Renal cortex interstitium (tissue), 11 donors: Measurements from ENCODE around the gene SAP30L. TPM values are rescaled to one million over a fixed set of nuclear protein-coding genes. Genes with fewer than 3 reads are reported as not detected.

ENCODE experiments used
- DNase-seq, 11 donors: peaks; one replicate each; pipeline ENCODE4 v3.0.0-alpha.2; 2013; ENCODE audit warnings: low read depth in 9 of 11, low spot score in 4 of 11; ENCODE audit errors: extremely low read depth in 1 of 11
- polyA plus RNA-seq, 3 donors: library from polyadenylated mRNA; unstranded; fragments of 120-200 nt; gene quantifications; one replicate each; pipeline ENCODE4 v1.2.1, GENCODE V29; 2013; ENCODE audit not compliant: insufficient read length in 3 of 3

SAP30L gene
- polyA plus RNA-seq, 3 donors = 49.3 to 62.4 (median 52.0) TPM

- peak in 1 of 11 donors; percentile 40 for DNase-seq
These were observed 40.6 kb downstream of the SAP30L start for GRCh38 chr5:154486427-154486866.

- no peak for DNase-seq
These were observed 41.7 kb downstream of the SAP30L start for GRCh38 chr5:154487541-154487940.

- no peak for DNase-seq
These were observed 46.1 kb downstream of the SAP30L start for GRCh38 chr5:154491941-154492340.

- no peak for DNase-seq
These were observed 47.5 kb downstream of the SAP30L start for GRCh38 chr5:154493274-154493673.

- DNase-seq = no peak
These were observed 48.2 kb downstream of the SAP30L start for GRCh38 chr5:154494036-154494435.

GRCh38 chr5:154498591-154498990, 52.8 kb downstream of the SAP30L start:
- no peak for DNase-seq

- no peak for DNase-seq
These were observed 53.2 kb downstream of the SAP30L start for GRCh38 chr5:154498994-154499393.

GRCh38 chr5:154501566-154501965, 55.8 kb downstream of the SAP30L start:
- no peak for DNase-seq

GRCh38 chr5:154502180-154502579, 56.4 kb downstream of the SAP30L start:
- no peak for DNase-seq

GRCh38 chr5:154503698-154504039, 57.9 kb downstream of the SAP30L start:
- no peak for DNase-seq

- DNase-seq = no peak
These were observed 59.8 kb downstream of the SAP30L start for GRCh38 chr5:154505567-154505966.

- no peak for DNase-seq
These were observed 60.4 kb downstream of the SAP30L start for GRCh38 chr5:154506049-154506715.

GRCh38 chr5:154506716-154507080, 60.9 kb downstream of the SAP30L start:
- no peak for DNase-seq

- DNase-seq = no peak
These were observed 62.3 kb downstream of the SAP30L start for GRCh38 chr5:154508114-154508513.

- DNase-seq = no peak
These were observed 64.2 kb downstream of the SAP30L start for GRCh38 chr5:154509784-154510555.

Other genes with a start within 250 kb of the SAP30L start
- gene HAND1, start 32.2 kb downstream of the SAP30L start, polyA plus RNA-seq = not detected